RWPE2 (cell line): ENCODE data around the gene SMAD9.

Experiments
- ATAC-seq: fragments of 200-7000 bp; cut with Tn5 transposase; 3 replicates; pipeline ENCODE4 v1.9.1; 2021; ENCODE audit warnings: low read depth
- DNase-seq: peaks from one replicate; pipeline ENCODE4 v3.0.0-alpha.2; 2020; ENCODE audit warnings: low spot score
- H3K27ac ChIP-seq: fragments of 450-650 bp; 2 replicates; pipeline ENCODE4 v1.5.1; 2017; ENCODE audit warnings: mild to moderate bottlenecking; ENCODE audit not compliant: poor library complexity, severe bottlenecking
- H3K27me3 ChIP-seq: fragments of 250-450 bp; sonication (Bioruptor Pico); 2 replicates; pipeline ENCODE4 v1.5.1; 2021; ENCODE audit warnings: mild to moderate bottlenecking, moderate library complexity; ENCODE audit not compliant: insufficient read depth, poor library complexity, severe bottlenecking
- H3K36me3 ChIP-seq: fragments of 250-450 bp; sonication (Bioruptor Pico); 2 replicates; pipeline ENCODE4 v1.5.1; 2020; ENCODE audit warnings: low read depth, mild to moderate bottlenecking, moderate library complexity
- H3K4me1 ChIP-seq: fragments of 250-450 bp; sonication (Bioruptor Pico); 2 replicates; pipeline ENCODE4 v1.5.1; 2021; ENCODE audit warnings: mild to moderate bottlenecking, moderate library complexity; ENCODE audit not compliant: insufficient read depth, poor library complexity, severe bottlenecking
- H3K4me3 ChIP-seq: fragments of 250-450 bp; sonication (Bioruptor Pico); 2 replicates; pipeline ENCODE4 v1.5.1; 2021; ENCODE audit warnings: mild to moderate bottlenecking, moderate library complexity; ENCODE audit not compliant: severe bottlenecking
- H3K9me3 ChIP-seq: fragments of 250-450 bp; sonication (Bioruptor Pico); 2 replicates; pipeline ENCODE4 v1.5.1; 2021; ENCODE audit warnings: mild to moderate bottlenecking, moderate library complexity; ENCODE audit not compliant: severe bottlenecking
- TF ChIP-seq, protein P1 (sequence below): fragments of 450-650 bp; IDR thresholded peaks from one replicate; pipeline ENCODE4 v1.5.1; 2017; ENCODE audit warnings: mild to moderate bottlenecking, moderate library complexity; ENCODE audit not compliant: poor library complexity, severe bottlenecking

The SMAD9 gene

DNA sequence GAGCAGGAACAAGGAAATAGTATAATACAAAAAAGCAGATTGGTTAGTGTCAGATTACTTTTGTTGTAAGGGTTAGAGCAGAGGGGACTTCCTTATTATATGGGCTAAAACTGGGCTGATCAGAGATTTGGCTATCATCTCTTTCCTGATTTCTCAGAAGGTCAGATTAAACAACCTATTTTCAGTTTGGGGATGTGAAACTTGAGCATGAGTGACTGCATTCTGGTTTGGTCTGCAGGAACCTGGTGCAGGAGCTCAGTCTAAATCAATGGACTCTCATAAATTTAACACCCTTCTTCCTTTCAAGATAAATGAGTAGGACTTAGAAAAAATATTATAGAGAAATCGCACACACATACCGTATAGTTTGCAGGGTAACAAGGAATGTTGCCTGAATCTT lies 113.9 kb downstream of the SMAD9 start:
- H3K9me3 ChIP-seq, result no peaks in the 10 kb centered on the region
- TF ChIP-seq, protein P1, sequence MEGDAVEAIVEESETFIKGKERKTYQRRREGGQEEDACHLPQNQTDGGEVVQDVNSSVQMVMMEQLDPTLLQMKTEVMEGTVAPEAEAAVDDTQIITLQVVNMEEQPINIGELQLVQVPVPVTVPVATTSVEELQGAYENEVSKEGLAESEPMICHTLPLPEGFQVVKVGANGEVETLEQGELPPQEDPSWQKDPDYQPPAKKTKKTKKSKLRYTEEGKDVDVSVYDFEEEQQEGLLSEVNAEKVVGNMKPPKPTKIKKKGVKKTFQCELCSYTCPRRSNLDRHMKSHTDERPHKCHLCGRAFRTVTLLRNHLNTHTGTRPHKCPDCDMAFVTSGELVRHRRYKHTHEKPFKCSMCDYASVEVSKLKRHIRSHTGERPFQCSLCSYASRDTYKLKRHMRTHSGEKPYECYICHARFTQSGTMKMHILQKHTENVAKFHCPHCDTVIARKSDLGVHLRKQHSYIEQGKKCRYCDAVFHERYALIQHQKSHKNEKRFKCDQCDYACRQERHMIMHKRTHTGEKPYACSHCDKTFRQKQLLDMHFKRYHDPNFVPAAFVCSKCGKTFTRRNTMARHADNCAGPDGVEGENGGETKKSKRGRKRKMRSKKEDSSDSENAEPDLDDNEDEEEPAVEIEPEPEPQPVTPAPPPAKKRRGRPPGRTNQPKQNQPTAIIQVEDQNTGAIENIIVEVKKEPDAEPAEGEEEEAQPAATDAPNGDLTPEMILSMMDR, result no peak
- no peaks in the 10 kb centered on the region for H3K36me3 ChIP-seq
- DNase-seq (no peak), ATAC-seq (no peak)
- H3K4me3 ChIP-seq, result no peak overlapping the region
- H3K27me3 ChIP-seq, result no peaks in the 10 kb centered on the region
- H3K4me1 ChIP-seq, result peaks cover 7% of the 10 kb centered on the region
- no peak overlapping the region for H3K27ac ChIP-seq

- TF ChIP-seq, protein P1, result no peak
- Histone ChIP-seq H3K9me3 (no peaks in the 10 kb centered on the region), H3K27ac (no peak overlapping the region), H3K36me3 (no peaks in the 10 kb centered on the region), H3K27me3 (no peaks in the 10 kb centered on the region), H3K4me3 (no peak overlapping the region), H3K4me1 (peaks cover 7% of the 10 kb centered on the region)
- DNase-seq (no peak), ATAC-seq (no peak)
Measured at GRCh38 chr13:36804588-36804987, 115.5 kb downstream of the SMAD9 start.

- Histone ChIP-seq H3K4me3 (no peak overlapping the region), H3K9me3 (no peaks in the 10 kb centered on the region), H3K36me3 (no peaks in the 10 kb centered on the region), H3K27me3 (no peaks in the 10 kb centered on the region), H3K4me1 (peaks cover 7% of the 10 kb centered on the region), H3K27ac (no peak overlapping the region)
- no peak for ATAC-seq
- DNase-seq, result no peak
- TF ChIP-seq, protein P1, result no peak
Measured at GRCh38 chr13:36801035-36801434, 119.0 kb downstream of the SMAD9 start.

DNA sequence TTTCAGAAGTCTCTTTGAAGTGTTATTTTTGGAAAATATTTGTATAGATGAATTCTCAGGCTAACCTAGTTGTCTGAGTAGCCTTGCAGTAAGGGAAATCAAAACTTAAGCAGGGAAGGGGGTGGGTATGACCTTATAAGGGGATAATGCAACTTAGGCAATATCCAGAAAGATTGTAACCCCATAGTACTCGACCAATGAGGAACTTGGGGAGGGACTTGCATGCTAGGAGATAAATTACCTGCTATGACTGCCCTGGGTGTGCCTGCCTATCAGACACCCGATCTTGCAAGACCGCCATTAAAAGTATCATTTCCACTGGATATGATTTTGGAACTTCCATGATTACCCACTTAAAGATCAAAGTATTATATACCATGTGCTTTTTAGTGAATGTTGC lies 124.0 kb downstream of the SMAD9 start:
- ATAC-seq (no peak), DNase-seq (no peak)
- H3K27ac ChIP-seq, result no peak overlapping the region
- TF ChIP-seq, protein P1, result no peak
- no peaks in the 10 kb centered on the region for H3K4me1 ChIP-seq
- no peaks in the 10 kb centered on the region for H3K36me3 ChIP-seq
- H3K4me3 ChIP-seq, result no peak overlapping the region
- no peaks in the 10 kb centered on the region for H3K27me3 ChIP-seq
- no peaks in the 10 kb centered on the region for H3K9me3 ChIP-seq

GRCh38 chr13:36795463-36795862 lies 124.6 kb downstream of the SMAD9 start:
- H3K36me3 ChIP-seq, result no peaks in the 10 kb centered on the region
- no peaks in the 10 kb centered on the region for H3K27me3 ChIP-seq
- H3K27ac ChIP-seq, result no peak overlapping the region
- TF ChIP-seq, protein P1, result no peak
- ATAC-seq, result no peak
- no peaks in the 10 kb centered on the region for H3K9me3 ChIP-seq
- DNase-seq, result no peak
- H3K4me1 ChIP-seq, result no peaks in the 10 kb centered on the region
- H3K4me3 ChIP-seq, result no peak overlapping the region
